22Rv1 (cell line): ENCODE results near the gene SDC4.
A peak's percentile ranks its signal among the peaks of the same experiment; 100 is the strongest.

Experiments used
- H3K27ac ChIP-seq: fragments of 450-650 bp; 2 replicates; pipeline ENCODE4 v1.5.1; 2017
- ZFX ChIP-seq: fragments of 450-650 bp; IDR thresholded peaks from 2 replicates; pipeline ENCODE4 v1.6.1; 2017; ENCODE audit warnings: antibody characterized with exemption, borderline replicate concordance
- TF ChIP-seq, protein P1 (sequence below): fragments of 450-650 bp; IDR thresholded peaks from 2 replicates; pipeline ENCODE4 v1.5.1; 2017; ENCODE audit warnings: mild to moderate bottlenecking

SDC4 gene

DNA sequence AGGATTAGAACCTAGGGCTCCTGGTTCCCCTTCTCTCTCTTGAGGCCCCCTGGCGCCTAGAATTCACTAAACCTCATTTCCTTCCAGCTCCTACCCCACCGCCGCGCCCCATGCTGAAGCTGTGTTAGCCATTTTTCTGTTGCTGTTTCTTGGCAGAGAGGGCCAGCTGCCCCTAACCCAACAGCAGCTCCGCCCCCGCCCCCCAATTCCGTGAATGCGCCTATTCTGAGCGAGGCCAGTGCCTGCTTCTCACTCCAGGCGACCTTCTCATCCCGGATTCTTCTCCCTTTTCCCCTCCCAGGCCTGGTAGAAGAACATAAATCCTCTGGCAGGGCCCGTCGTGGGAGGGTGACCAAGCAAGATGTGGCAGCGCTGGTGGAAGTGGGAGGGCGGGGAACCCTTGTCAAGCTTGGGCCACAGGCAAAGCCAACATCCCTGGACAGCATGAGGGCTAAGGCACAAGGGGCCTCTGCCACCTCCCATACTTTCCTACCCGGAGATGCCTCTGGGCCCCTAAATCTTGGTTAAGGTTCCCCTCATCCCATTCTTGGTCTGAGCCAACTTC is 41.1 kb downstream of the SDC4 start:
- no peak overlapping the region for H3K27ac ChIP-seq
- TF ChIP-seq, protein P1, sequence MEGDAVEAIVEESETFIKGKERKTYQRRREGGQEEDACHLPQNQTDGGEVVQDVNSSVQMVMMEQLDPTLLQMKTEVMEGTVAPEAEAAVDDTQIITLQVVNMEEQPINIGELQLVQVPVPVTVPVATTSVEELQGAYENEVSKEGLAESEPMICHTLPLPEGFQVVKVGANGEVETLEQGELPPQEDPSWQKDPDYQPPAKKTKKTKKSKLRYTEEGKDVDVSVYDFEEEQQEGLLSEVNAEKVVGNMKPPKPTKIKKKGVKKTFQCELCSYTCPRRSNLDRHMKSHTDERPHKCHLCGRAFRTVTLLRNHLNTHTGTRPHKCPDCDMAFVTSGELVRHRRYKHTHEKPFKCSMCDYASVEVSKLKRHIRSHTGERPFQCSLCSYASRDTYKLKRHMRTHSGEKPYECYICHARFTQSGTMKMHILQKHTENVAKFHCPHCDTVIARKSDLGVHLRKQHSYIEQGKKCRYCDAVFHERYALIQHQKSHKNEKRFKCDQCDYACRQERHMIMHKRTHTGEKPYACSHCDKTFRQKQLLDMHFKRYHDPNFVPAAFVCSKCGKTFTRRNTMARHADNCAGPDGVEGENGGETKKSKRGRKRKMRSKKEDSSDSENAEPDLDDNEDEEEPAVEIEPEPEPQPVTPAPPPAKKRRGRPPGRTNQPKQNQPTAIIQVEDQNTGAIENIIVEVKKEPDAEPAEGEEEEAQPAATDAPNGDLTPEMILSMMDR, result no peak
- TF ChIP-seq ZFX, result no peak

- TF ChIP-seq, protein P1, result peak; percentile 98
- TF ChIP-seq ZFX, result no peak
- no peak within 1 kb of the TSS for H3K27ac ChIP-seq
These were observed 41.7 kb downstream of the SDC4 start, which contains the start of gene RBPJL for GRCh38 chr20:45306431-45306982. Gene RBPJL (plus strand): TSS chr20:45306840. CDS start chr20:45306923, 83 bp downstream.

DNA sequence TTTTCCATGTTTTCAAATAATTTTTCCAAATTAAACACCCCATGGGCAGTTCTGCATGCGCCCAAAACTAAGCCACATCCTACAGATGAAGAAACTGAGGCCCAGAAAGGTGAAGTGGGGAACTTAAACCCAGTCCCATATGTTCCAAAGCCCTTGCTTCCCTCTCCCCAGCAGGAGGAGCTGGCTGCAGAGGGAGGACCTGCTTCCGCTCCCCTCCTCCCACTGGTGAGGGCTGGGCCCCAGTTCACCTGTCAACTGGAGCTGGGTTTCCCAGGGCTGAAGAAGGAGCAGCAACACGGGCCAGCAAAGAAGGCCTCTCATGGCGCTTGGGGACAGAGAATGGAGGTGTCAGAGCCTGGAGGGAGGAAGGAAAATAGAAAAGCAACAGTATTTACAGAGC is 43.0 kb downstream of the SDC4 start:
- no peak overlapping the region for H3K27ac ChIP-seq
- TF ChIP-seq, protein P1, result no peak
- no peak for TF ChIP-seq ZFX

- no peak for TF ChIP-seq ZFX
- TF ChIP-seq, protein P1, result no peak
- H3K27ac ChIP-seq, result no peak overlapping the region
These were observed 43.7 kb downstream of the SDC4 start for GRCh38 chr20:45304464-45304999.

DNA sequence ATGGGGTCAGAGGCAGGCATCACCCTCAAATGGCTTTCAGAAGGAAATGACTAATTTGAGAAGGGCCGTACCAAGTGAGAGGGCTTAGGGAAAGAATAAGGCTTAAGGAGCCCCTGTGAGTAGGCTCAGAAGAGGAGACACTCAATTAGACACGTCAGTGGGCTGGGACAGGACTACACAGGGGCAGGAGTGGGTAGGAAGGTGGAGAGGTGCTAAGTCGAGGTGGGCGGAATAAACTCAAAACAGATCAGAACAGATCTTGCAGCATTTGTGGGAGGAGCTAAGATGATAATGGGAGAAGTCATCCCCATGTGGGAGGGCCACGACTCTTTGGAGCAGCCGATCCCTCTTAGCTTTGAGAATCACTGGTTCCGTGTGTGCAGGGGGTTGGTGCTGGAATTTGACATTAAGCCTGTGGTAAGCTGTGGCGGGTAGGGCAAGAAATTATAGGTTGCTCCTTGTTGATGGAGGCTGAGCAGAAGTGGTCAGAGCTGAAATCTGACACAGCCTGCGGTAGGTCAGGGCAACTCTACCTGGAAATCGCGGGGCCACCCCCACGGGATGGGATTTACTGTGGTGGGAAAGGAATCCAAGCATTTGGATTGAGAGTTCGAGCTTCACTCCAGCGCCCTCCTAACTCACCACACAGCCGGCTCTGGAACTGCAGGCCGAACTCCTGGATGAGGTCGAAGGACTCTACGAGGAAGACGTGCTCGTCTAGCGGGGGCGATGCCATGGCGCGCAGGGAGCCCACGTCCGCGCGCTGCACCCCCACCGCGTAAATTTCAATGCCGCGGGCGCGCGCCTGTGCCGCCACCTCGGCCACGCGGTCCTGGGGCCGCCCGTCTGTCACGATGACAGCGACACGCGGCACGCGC is 44.4 kb downstream of the SDC4 start:
- no peak overlapping the region for H3K27ac ChIP-seq
- no peak for TF ChIP-seq ZFX
- TF ChIP-seq, protein P1, result no peak

- TF ChIP-seq, protein P1, result no peak
- TF ChIP-seq ZFX, result no peak
- no peak overlapping the region for H3K27ac ChIP-seq
These were observed 46.4 kb downstream of the SDC4 start for GRCh38 chr20:45301824-45302271.

DNA sequence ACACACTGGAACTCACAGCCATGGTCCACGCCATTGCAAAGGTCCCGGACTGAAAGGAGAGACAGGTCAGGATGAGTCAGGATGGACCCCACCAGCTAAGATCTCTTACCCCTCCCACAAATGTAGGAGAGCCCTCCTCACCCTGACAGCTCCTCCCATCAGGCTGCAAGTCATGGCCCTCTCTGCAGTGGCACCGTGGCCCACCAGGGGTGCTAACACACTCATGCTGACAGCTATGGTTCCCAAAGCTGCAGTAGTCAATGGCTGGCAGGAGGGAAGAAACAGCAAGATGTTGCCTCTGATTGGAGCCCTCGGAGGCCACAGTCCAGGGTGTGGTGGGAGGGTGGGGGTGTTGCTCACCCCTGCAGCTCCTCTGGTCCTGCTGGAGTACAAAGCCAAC is 47.3 kb downstream of the SDC4 start:
- TF ChIP-seq ZFX, result no peak
- TF ChIP-seq, protein P1, result peak; percentile 70
- H3K27ac ChIP-seq, result no peak overlapping the region
